Trophoblast cell (in vitro differentiated cells and primary cell): ENCODE data around the gene GABPB2.
A peak's percentile ranks its signal among the peaks of the same experiment; 100 is the strongest.

Experiments used
- DNase-seq, 2 donors: peaks; one replicate each; pipeline ENCODE4 v3.0.0-alpha.2; 2016
- H2AFZ ChIP-seq: 2 replicates; pipeline ENCODE4 v1.6.1; 2013; ENCODE audit warnings: low read length, moderate library complexity, mild to moderate bottlenecking; ENCODE audit not compliant: insufficient read depth, poor library complexity
- H2AK5ac ChIP-seq: 2 replicates; pipeline ENCODE4 v1.6.1; 2013; ENCODE audit warnings: mild to moderate bottlenecking, low read length
- H2BK120ac ChIP-seq: 2 replicates; pipeline ENCODE4 v1.6.1; 2013; ENCODE audit warnings: low read length, mild to moderate bottlenecking, moderate library complexity; ENCODE audit not compliant: insufficient read depth, poor library complexity
- H2BK12ac ChIP-seq: 2 replicates; pipeline ENCODE4 v1.6.1; 2013; ENCODE audit warnings: mild to moderate bottlenecking, low read length, moderate library complexity
- H2BK5ac ChIP-seq: 2 replicates; pipeline ENCODE4 v1.6.1; 2013; ENCODE audit warnings: low read length, low read depth, moderate library complexity, mild to moderate bottlenecking; ENCODE audit not compliant: poor library complexity
- H3K14ac ChIP-seq: 2 replicates; pipeline ENCODE4 v1.6.1; 2013; ENCODE audit warnings: mild to moderate bottlenecking, low read length
- H3K18ac ChIP-seq: 2 replicates; pipeline ENCODE4 v1.6.1; 2013; ENCODE audit warnings: mild to moderate bottlenecking, low read length
- H3K23ac ChIP-seq: 2 replicates; pipeline ENCODE4 v1.6.1; 2013; ENCODE audit warnings: low read length
- H3K27ac ChIP-seq: 2 replicates; pipeline ENCODE4 v1.5.1; 2013; ENCODE audit warnings: low read depth, mild to moderate bottlenecking, inconsistent platforms, low read length, moderate library complexity
- H3K27me3 ChIP-seq: 2 replicates; pipeline ENCODE4 v1.6.1; 2013; ENCODE audit warnings: inconsistent platforms, mild to moderate bottlenecking, low read length, moderate library complexity; ENCODE audit not compliant: insufficient read depth
- H3K36me3 ChIP-seq, 2 experiments: 1 replicate in 1 of 2; 2 replicates in 1 of 2; pipeline ENCODE4 v1.6.1; 2013; ENCODE audit warnings: low read length in 2 of 2, mild to moderate bottlenecking in 2 of 2, moderate library complexity in 1 of 2; ENCODE audit not compliant: insufficient read depth in 2 of 2, control insufficient read depth in 1 of 2
- H3K4ac ChIP-seq: 2 replicates; pipeline ENCODE4 v1.6.1; 2013; ENCODE audit warnings: low read depth, mild to moderate bottlenecking, low read length, moderate library complexity
- H3K4me1 ChIP-seq, 2 experiments: 1 replicate in 1 of 2; 2 replicates in 1 of 2; pipeline ENCODE4 v1.6.1; 2013; ENCODE audit warnings: low read length in 2 of 2, mild to moderate bottlenecking in 2 of 2, moderate library complexity in 1 of 2; ENCODE audit not compliant: insufficient read depth in 2 of 2, control insufficient read depth in 1 of 2
- H3K4me2 ChIP-seq: 2 replicates; pipeline ENCODE4 v1.6.1; 2013; ENCODE audit warnings: inconsistent platforms, mild to moderate bottlenecking, low read length, moderate library complexity
- H3K4me3 ChIP-seq: 2 replicates; pipeline ENCODE4 v1.5.1; 2013; ENCODE audit warnings: mild to moderate bottlenecking, low read depth, low read length, inconsistent platforms
- H3K79me1 ChIP-seq: one replicate; pipeline ENCODE4 v1.6.1; 2013; ENCODE audit warnings: low read length
- H3K79me2 ChIP-seq: 2 replicates; pipeline ENCODE4 v1.6.1; 2013; ENCODE audit warnings: low read length, mild to moderate bottlenecking; ENCODE audit not compliant: control insufficient read depth, insufficient read depth, poor library complexity
- H3K9ac ChIP-seq: 2 replicates; pipeline ENCODE4 v1.6.1; 2013; ENCODE audit warnings: mild to moderate bottlenecking, low read length
- H3K9me3 ChIP-seq: 2 replicates; pipeline ENCODE4 v1.6.1; 2013; ENCODE audit warnings: low read depth, mild to moderate bottlenecking, control low read depth, inconsistent platforms, low read length; ENCODE audit not compliant: insufficient read depth
- H4K12ac ChIP-seq: 2 replicates; pipeline ENCODE4 v1.6.1; 2013; ENCODE audit warnings: low read depth, mild to moderate bottlenecking, low read length, moderate library complexity
- H4K8ac ChIP-seq: 2 replicates; pipeline ENCODE4 v1.6.1; 2013; ENCODE audit warnings: low read depth, mild to moderate bottlenecking, low read length, moderate library complexity
- H4K91ac ChIP-seq: one replicate; pipeline ENCODE4 v1.6.1; 2013; ENCODE audit warnings: low read depth, mild to moderate bottlenecking, low read length, moderate library complexity
- WGBS: extraction: QIAGEN DNeasy Blood & Tissue Kit; methylation state at CpG from one replicate; pipeline ENCODE4 v1.1.7; 2013; ENCODE audit warnings: missing lambda C conversion rate; ENCODE audit not compliant: insufficient read length, insufficient coverage; ENCODE audit errors: extremely low coverage; 5-methylcytosine and 5-hydroxymethylcytosine counted together

Gene GABPB2

DNA sequence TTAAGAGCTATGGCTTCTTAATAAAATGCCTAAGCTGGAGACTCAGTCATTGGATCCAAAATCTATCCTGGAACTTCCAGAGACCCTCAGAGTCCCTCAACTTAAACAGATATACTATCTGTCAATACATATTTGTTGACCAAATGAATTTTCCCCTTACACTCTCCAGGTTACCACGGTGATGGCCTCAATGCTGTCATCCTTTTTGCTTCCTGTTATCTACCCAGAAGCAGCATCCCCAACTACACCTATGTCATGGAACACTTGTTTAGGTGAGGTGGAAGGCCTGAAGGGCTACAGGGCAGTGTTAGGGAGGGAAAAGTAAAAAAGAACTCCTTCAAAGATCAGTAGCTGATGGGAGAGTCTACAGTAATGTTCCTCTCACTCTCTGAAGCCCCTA is 27.4 kb upstream of the GABPB2 start:
- no CpG with 5 or more reads among the region's 1 CpG for WGBS

DNA sequence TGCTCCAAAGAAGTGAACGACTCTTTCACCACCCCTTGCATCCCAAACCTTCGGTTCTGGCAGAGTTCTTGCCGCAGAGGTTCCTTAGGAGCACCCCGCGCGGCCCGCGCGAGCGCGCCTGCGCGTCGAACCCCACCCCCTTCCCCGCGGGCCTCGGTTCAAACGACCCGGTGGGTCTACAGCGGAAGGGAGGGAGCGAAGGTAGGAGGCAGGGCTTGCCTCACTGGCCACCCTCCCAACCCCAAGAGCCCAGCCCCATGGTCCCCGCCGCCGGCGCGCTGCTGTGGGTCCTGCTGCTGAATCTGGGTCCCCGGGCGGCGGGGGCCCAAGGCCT is 23.0 kb upstream of the GABPB2 start, which contains the start of gene C1orf56:
C1orf56 (plus strand) TSS at position 161 of the 334 bp plus-strand sequence; CDS start at position 258, 97 bp downstream.
- peak within 1 kb of the TSS; percentile 58 for H3K18ac ChIP-seq
- H3K4ac ChIP-seq, result peak within 1 kb of the TSS; percentile 49
- H3K27me3 ChIP-seq, result no peaks in the 10 kb centered on the region
- H2AK5ac ChIP-seq, result peak within 1 kb of the TSS; percentile 81
- H3K4me1 ChIP-seq, result peaks cover 2 to 5% of the 10 kb centered on the region in 2 experiments
- peak within 1 kb of the TSS; percentile 68 for H4K12ac ChIP-seq
- peak within 1 kb of the TSS; percentile 40 for H2BK120ac ChIP-seq
- no peak within 1 kb of the TSS for H3K23ac ChIP-seq
- H3K4me2 ChIP-seq, result peak within 1 kb of the TSS; percentile 88
- peak within 1 kb of the TSS; percentile 80 for H3K14ac ChIP-seq
- peaks cover 2% of the 10 kb centered on the region for H3K9me3 ChIP-seq
- peaks cover 2 to 12% of the 10 kb centered on the region in 2 experiments for H3K36me3 ChIP-seq
- WGBS, result no CpG with 5 or more reads among the region's 29 CpGs
- H3K79me2 ChIP-seq, result peaks cover 7% of the 10 kb centered on the region
- H4K91ac ChIP-seq, result peak within 1 kb of the TSS; percentile 71
- H2BK5ac ChIP-seq, result peak within 1 kb of the TSS; percentile 66
- H3K27ac ChIP-seq, result peak within 1 kb of the TSS; percentile 63
- DNase-seq, result peak; percentile 68 to 74
- no peak within 1 kb of the TSS for H2BK12ac ChIP-seq
- peak within 1 kb of the TSS; percentile 58 for H2AFZ ChIP-seq
- peak within 1 kb of the TSS; percentile 88 for H4K8ac ChIP-seq
- H3K9ac ChIP-seq, result peak within 1 kb of the TSS; percentile 72
- H3K4me3 ChIP-seq, result peak within 1 kb of the TSS; percentile 75
- peaks cover 8% of the 10 kb centered on the region for H3K79me1 ChIP-seq

More for the DNA sequence above, 27.4 kb upstream of the GABPB2 start:
- Histone ChIP-seq H3K4me3 (no peak overlapping the region), H2AK5ac (no peak overlapping the region), H3K79me1 (peaks cover 6% of the 10 kb centered on the region), H3K36me3 (no peaks in the 10 kb centered on the region), H3K23ac (no peak overlapping the region), H2BK12ac (no peak overlapping the region), H3K9ac (no peak overlapping the region), H3K27ac (no peak overlapping the region), H3K27me3 (no peaks in the 10 kb centered on the region), H2BK120ac (no peak overlapping the region), H3K4ac (no peak overlapping the region), H3K14ac (no peak overlapping the region), H4K8ac (no peak overlapping the region), H3K4me1 (peaks cover 0 to under 1% of the 10 kb centered on the region in 2 experiments), H2BK5ac (no peak overlapping the region), H4K12ac (no peak overlapping the region), H3K9me3 (peaks cover 2% of the 10 kb centered on the region), H2AFZ (no peak overlapping the region), H3K4me2 (no peak overlapping the region), H3K79me2 (peaks cover 5% of the 10 kb centered on the region), H3K18ac (no peak overlapping the region), H4K91ac (no peak overlapping the region)
- no peak for DNase-seq

DNA sequence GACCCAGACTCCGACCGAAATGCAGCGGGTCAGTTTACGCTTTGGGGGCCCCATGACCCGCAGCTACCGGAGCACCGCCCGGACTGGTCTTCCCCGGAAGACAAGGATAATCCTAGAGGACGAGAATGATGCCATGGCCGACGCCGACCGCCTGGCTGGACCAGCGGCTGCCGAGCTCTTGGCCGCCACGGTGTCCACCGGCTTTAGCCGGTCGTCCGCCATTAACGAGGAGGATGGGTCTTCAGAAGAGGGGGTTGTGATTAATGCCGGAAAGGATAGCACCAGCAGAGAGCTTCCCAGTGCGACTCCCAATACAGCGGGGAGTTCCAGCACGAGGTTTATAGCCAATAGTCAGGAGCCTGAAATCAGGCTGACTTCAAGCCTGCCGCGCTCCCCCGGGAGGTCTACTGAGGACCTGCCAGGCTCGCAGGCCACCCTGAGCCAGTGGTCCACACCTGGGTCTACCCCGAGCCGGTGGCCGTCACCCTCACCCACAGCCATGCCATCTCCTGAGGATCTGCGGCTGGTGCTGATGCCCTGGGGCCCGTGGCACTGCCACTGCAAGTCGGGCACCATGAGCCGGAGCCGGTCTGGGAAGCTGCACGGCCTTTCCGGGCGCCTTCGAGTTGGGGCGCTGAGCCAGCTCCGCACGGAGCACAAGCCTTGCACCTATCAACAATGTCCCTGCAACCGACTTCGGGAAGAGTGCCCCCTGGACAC is 22.5 kb upstream of the GABPB2 start:
- Histone ChIP-seq H4K91ac (peak overlapping the region; percentile 71), H4K12ac (peak overlapping the region; percentile 68), H3K36me3 (peaks cover 7 to 17% of the 10 kb centered on the region in 2 experiments), H3K4me3 (peak overlapping the region; percentile 75), H3K9ac (peak overlapping the region; percentile 72), H2AFZ (peak overlapping the region; percentile 58), H3K79me1 (peaks cover 8% of the 10 kb centered on the region), H2BK120ac (peak overlapping the region; percentile 40), H3K27ac (peak overlapping the region; percentile 63), H3K79me2 (peaks cover 7% of the 10 kb centered on the region), H3K23ac (no peak overlapping the region), H2BK12ac (no peak overlapping the region), H4K8ac (peak overlapping the region; percentile 88), H3K14ac (peak overlapping the region; percentile 80), H2BK5ac (peak overlapping the region; percentile 66), H3K27me3 (no peaks in the 10 kb centered on the region), H3K18ac (peak overlapping the region; percentile 58), H3K4ac (peak overlapping the region; percentile 49), H3K4me2 (peak overlapping the region; percentile 88), H3K4me1 (peaks cover 2 to 5% of the 10 kb centered on the region in 2 experiments), H3K9me3 (no peaks in the 10 kb centered on the region), H2AK5ac (peak overlapping the region; percentile 81)
- DNase-seq, result peak; percentile 20 to 46
- WGBS, result no CpG with 5 or more reads among the region's 48 CpGs

DNA sequence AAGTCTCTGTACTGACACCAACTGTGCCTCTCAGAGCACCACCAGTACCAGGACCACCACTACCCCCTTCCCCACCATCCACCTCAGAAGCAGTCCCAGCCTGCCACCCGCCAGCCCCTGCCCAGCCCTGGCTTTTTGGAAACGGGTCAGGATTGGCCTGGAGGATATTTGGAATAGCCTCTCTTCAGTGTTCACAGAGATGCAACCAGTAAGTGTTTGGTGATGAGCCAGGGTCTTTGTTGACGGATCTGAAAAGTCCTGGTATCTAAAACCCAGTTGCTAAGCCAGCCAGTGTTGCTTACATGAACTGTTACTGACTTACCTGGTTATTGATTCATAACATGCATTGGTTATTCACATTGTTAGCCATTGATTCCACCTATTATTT is 21.9 kb upstream of the GABPB2 start:
- no peaks in the 10 kb centered on the region for H3K27me3 ChIP-seq
- no peak overlapping the region for H2AK5ac ChIP-seq
- H4K8ac ChIP-seq, result no peak overlapping the region
- no peak overlapping the region for H3K27ac ChIP-seq
- H4K12ac ChIP-seq, result peak overlapping the region; percentile 5
- H3K23ac ChIP-seq, result no peak overlapping the region
- WGBS, result no CpG with 5 or more reads among the region's 3 CpGs
- H3K9ac ChIP-seq, result no peak overlapping the region
- H3K4me1 ChIP-seq, result peaks cover 2 to 5% of the 10 kb centered on the region in 2 experiments
- H3K4me2 ChIP-seq, result peak overlapping the region; percentile 88
- no peak overlapping the region for H3K18ac ChIP-seq
- no peak overlapping the region for H2AFZ ChIP-seq
- no peak overlapping the region for H2BK5ac ChIP-seq
- no peak overlapping the region for H2BK12ac ChIP-seq
- no peak overlapping the region for H3K14ac ChIP-seq
- H3K79me2 ChIP-seq, result peaks cover 7% of the 10 kb centered on the region
- no peaks in the 10 kb centered on the region for H3K9me3 ChIP-seq
- no peak overlapping the region for H2BK120ac ChIP-seq
- peaks cover 8% of the 10 kb centered on the region for H3K79me1 ChIP-seq
- DNase-seq, result no peak
- no peak overlapping the region for H4K91ac ChIP-seq
- peaks cover 11 to 22% of the 10 kb centered on the region in 2 experiments for H3K36me3 ChIP-seq
- no peak overlapping the region for H3K4me3 ChIP-seq
- H3K4ac ChIP-seq, result no peak overlapping the region
